Endodermal cell (in vitro differentiated cells): Measurements from ENCODE around the gene IGFBP2. TPM values are rescaled to one million over a fixed set of nuclear protein-coding genes. Genes with fewer than 3 reads are reported as not detected.

Experiments
- DNase-seq: peaks from one replicate; pipeline ENCODE4 v3.0.0-alpha.2; 2017
- H3K27ac ChIP-seq: 2 replicates; pipeline ENCODE4 v1.5.1; 2013; ENCODE audit warnings: mild to moderate bottlenecking, low read depth, low read length, moderate library complexity
- H3K27me3 ChIP-seq: 2 replicates; pipeline ENCODE4 v1.6.1; 2013; ENCODE audit warnings: mild to moderate bottlenecking, low read length, moderate library complexity; ENCODE audit not compliant: insufficient read depth, control insufficient read depth, poor library complexity, severe bottlenecking
- H3K36me3 ChIP-seq: 2 replicates; pipeline ENCODE4 v1.7.0; 2013; ENCODE audit warnings: mild to moderate bottlenecking, low read length, moderate library complexity; ENCODE audit not compliant: control insufficient read depth, insufficient read depth
- H3K4me1 ChIP-seq: one replicate; pipeline ENCODE4 v1.7.0; 2013; ENCODE audit warnings: low read length; ENCODE audit not compliant: control insufficient read depth, insufficient read depth
- H3K4me3 ChIP-seq: 2 replicates; pipeline ENCODE4 v1.5.1; 2013; ENCODE audit warnings: mild to moderate bottlenecking, low read length, moderate library complexity
- H3K9ac ChIP-seq: 2 replicates; pipeline ENCODE4 v1.6.1; 2013; ENCODE audit warnings: mild to moderate bottlenecking, low read length, moderate library complexity; ENCODE audit not compliant: poor library complexity, severe bottlenecking; ENCODE audit errors: extremely low read depth
- H3K9me3 ChIP-seq: 2 replicates; pipeline ENCODE4 v1.6.1; 2013; ENCODE audit warnings: mild to moderate bottlenecking, low read length, moderate library complexity; ENCODE audit not compliant: control insufficient read depth
- H3K27ac Mint-ChIP-seq: 2 replicates; pipeline ENCODE4 v1.8.0; 2020; ENCODE audit warnings: mixed read lengths
- H3K27me3 Mint-ChIP-seq: 2 replicates; pipeline ENCODE4 v1.8.0; 2021; ENCODE audit warnings: mild to moderate bottlenecking, mixed read lengths; ENCODE audit not compliant: insufficient read depth
- H3K36me3 Mint-ChIP-seq: 2 replicates; pipeline ENCODE4 v1.8.0; 2020; ENCODE audit warnings: low read depth, mixed read lengths
- H3K4me1 Mint-ChIP-seq: 2 replicates; pipeline ENCODE4 v1.8.0; 2020; ENCODE audit warnings: mixed read lengths
- H3K4me3 Mint-ChIP-seq: 2 replicates; pipeline ENCODE4 v1.8.0; 2020; ENCODE audit warnings: mild to moderate bottlenecking, moderate library complexity, mixed read lengths
- H3K9me3 Mint-ChIP-seq: 2 replicates; pipeline ENCODE4 v1.8.0; 2020; ENCODE audit warnings: mild to moderate bottlenecking, mixed read lengths
- WGBS, 2 experiments: methylation state at CpG; one replicate each; pipeline versions ENCODE4 v1.1.5 to v1.1.7; 2013; ENCODE audit warnings: missing lambda C conversion rate in 2 of 2, mixed read lengths in 1 of 2; ENCODE audit not compliant: insufficient coverage in 1 of 2, insufficient read length in 1 of 2; 5-methylcytosine and 5-hydroxymethylcytosine counted together
- total RNA-seq, 2 donors: library from RNA; stranded (reverse); fragmentation: NEBNext Ultra II Directional in 1 of 2; extraction: Animal tissue kit (Norgen Biotek cat#: 25700) in 1 of 2; gene quantifications; 2 replicates in 1 of 2; 3 replicates in 1 of 2; pipeline ENCODE4 v1.2.1, GENCODE V29; 2021
- TF ChIP-seq, protein P1 (sequence below): fragments of 200-600 bp; sonication (generic); conservative IDR thresholded peaks from 2 replicates; pipeline ENCODE4 v1.5.0; 2021; ENCODE audit warnings: antibody characterized with exemption, mild to moderate bottlenecking

The IGFBP2 gene
- total RNA-seq, 2 donors from 2014 or later = 80.8 to 313 TPM

DNA sequence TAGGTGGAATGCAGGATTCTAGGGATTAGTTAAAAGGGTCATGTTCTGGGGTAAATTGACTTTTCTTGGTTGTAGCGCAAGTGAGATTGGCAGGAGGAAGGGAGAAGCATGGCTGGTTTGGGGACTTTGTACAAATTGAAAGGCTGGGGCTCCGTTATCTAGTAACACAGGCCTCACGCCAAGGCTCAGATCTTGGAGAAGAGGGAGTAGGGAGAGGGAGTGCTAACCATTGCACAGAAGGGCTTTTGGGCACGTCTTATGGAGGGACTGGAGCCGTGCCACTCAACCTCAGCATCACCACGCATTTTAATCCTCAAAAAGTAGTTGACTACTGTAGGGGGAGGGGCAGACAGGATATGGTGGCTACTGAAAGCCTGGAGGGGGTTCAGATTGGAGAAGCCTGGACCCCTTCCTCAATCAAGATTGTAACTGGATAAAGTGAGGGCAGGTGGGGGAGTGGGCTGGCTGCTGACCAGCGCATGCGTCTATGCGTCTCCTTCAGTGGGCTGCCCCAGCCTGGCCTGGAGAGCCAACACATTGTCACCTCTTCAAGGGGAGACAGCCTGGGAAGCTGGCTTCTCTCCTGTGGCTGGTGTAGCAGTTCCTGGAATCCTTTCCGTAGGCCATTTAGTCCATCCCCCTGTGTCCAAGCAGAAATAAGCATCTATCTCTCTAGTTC is 47.9 kb downstream of the IGFBP2 start:
- TF ChIP-seq, protein P1, sequence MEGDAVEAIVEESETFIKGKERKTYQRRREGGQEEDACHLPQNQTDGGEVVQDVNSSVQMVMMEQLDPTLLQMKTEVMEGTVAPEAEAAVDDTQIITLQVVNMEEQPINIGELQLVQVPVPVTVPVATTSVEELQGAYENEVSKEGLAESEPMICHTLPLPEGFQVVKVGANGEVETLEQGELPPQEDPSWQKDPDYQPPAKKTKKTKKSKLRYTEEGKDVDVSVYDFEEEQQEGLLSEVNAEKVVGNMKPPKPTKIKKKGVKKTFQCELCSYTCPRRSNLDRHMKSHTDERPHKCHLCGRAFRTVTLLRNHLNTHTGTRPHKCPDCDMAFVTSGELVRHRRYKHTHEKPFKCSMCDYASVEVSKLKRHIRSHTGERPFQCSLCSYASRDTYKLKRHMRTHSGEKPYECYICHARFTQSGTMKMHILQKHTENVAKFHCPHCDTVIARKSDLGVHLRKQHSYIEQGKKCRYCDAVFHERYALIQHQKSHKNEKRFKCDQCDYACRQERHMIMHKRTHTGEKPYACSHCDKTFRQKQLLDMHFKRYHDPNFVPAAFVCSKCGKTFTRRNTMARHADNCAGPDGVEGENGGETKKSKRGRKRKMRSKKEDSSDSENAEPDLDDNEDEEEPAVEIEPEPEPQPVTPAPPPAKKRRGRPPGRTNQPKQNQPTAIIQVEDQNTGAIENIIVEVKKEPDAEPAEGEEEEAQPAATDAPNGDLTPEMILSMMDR = no peak
- peaks cover 4% of the 10 kb centered on the region for H3K27me3 Mint-ChIP-seq
- Histone ChIP-seq H3K27ac (no peak overlapping the region), H3K9ac (no peak overlapping the region), H3K4me3 (no peak overlapping the region), H3K4me1 (peaks cover 4% of the 10 kb centered on the region), H3K27me3 (no peaks in the 10 kb centered on the region), H3K36me3 (peaks cover 22% of the 10 kb centered on the region), H3K9me3 (no peaks in the 10 kb centered on the region)
- H3K36me3 Mint-ChIP-seq = no peaks in the 10 kb centered on the region
- DNase-seq = no peak
- H3K4me3 Mint-ChIP-seq = no peak overlapping the region
- 91 to 98% methylated on average over 9 to 10 of the region's 10 CpGs for WGBS, 2 experiments
- H3K9me3 Mint-ChIP-seq = no peaks in the 10 kb centered on the region
- peaks cover 13% of the 10 kb centered on the region for H3K4me1 Mint-ChIP-seq
- no peak overlapping the region for H3K27ac Mint-ChIP-seq

DNA sequence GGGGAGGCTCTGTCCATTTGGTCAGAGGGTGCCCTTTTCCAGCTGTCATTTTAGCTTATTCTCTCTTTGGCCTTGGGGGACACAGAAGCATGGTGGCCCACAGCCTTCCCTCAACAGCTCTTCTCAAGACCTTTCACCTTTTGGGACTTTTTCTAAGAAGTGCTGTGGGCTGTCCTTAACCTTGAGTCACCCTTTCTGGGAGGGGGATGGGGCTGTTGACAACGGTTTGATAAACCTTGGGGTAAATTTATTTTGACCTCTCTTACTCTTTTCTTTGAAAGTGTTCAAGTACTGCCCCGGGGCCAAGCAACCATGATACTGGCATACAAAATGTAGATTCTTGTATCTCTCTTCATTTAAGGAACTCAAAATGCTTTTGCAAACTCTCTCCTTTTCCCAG is 48.5 kb downstream of the IGFBP2 start:
- TF ChIP-seq, protein P1 = no peak
- peaks cover 4% of the 10 kb centered on the region for H3K27me3 Mint-ChIP-seq
- no peaks in the 10 kb centered on the region for H3K36me3 Mint-ChIP-seq
- Histone ChIP-seq H3K9me3 (no peaks in the 10 kb centered on the region), H3K9ac (no peak overlapping the region), H3K36me3 (peaks cover 24% of the 10 kb centered on the region), H3K27me3 (no peaks in the 10 kb centered on the region), H3K4me3 (no peak overlapping the region), H3K4me1 (peaks cover 4% of the 10 kb centered on the region), H3K27ac (no peak overlapping the region)
- H3K9me3 Mint-ChIP-seq = no peaks in the 10 kb centered on the region
- no peak overlapping the region for H3K4me3 Mint-ChIP-seq
- WGBS, 2 experiments = 75 to 80% methylated on average over 2 of the region's 2 CpGs
- H3K4me1 Mint-ChIP-seq = peaks cover 13% of the 10 kb centered on the region
- no peak for DNase-seq
- no peak overlapping the region for H3K27ac Mint-ChIP-seq

DNA sequence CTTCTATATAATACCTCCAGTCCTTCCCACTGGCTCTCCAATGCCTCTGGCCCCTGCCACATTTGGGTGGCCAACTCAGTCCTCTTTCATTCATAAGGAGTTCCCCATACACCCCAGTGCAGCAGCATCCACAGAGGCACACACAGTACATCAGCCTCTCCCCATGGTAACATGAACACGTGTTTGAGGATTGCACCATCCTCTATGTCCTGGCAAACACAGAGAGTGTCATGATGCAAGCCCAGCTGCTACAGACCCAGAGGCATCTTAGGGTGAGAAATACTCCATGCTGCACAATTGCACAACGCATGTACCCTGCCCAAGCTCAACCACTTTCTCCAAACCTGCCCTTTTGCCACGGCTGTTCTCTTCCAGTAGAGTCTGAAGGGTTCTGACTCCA is 50.6 kb downstream of the IGFBP2 start:
- H3K4me1 Mint-ChIP-seq = peaks cover 13% of the 10 kb centered on the region
- Histone ChIP-seq H3K27me3 (no peaks in the 10 kb centered on the region), H3K9ac (no peak overlapping the region), H3K4me1 (peaks cover 4% of the 10 kb centered on the region), H3K36me3 (peaks cover 21% of the 10 kb centered on the region), H3K9me3 (no peaks in the 10 kb centered on the region), H3K27ac (no peak overlapping the region), H3K4me3 (no peak overlapping the region)
- DNase-seq = no peak
- H3K27ac Mint-ChIP-seq = no peak overlapping the region
- TF ChIP-seq, protein P1 = no peak
- no peaks in the 10 kb centered on the region for H3K36me3 Mint-ChIP-seq
- peaks cover 7% of the 10 kb centered on the region for H3K27me3 Mint-ChIP-seq
- no peaks in the 10 kb centered on the region for H3K9me3 Mint-ChIP-seq
- H3K4me3 Mint-ChIP-seq = no peak overlapping the region
- WGBS, 2 experiments = 94% methylated on average over 2 to 3 of the region's 3 CpGs
